Measurements from ENCODE around the gene LRG1. TPM values are rescaled to one million over a fixed set of nuclear protein-coding genes. Genes with fewer than 3 reads are reported as not detected.
A peak's percentile ranks its signal among the peaks of the same experiment; 100 is the strongest.
"Not testable (repeated sequence)": the region's sequence is repeated elsewhere in the genome, so short reads cannot be mapped to it uniquely, and the experiment has no call there.

LRG1 gene
- polyA plus RNA-seq, 4 donors: 0.68 to 1.5 (median 1.2) TPM

DNA sequence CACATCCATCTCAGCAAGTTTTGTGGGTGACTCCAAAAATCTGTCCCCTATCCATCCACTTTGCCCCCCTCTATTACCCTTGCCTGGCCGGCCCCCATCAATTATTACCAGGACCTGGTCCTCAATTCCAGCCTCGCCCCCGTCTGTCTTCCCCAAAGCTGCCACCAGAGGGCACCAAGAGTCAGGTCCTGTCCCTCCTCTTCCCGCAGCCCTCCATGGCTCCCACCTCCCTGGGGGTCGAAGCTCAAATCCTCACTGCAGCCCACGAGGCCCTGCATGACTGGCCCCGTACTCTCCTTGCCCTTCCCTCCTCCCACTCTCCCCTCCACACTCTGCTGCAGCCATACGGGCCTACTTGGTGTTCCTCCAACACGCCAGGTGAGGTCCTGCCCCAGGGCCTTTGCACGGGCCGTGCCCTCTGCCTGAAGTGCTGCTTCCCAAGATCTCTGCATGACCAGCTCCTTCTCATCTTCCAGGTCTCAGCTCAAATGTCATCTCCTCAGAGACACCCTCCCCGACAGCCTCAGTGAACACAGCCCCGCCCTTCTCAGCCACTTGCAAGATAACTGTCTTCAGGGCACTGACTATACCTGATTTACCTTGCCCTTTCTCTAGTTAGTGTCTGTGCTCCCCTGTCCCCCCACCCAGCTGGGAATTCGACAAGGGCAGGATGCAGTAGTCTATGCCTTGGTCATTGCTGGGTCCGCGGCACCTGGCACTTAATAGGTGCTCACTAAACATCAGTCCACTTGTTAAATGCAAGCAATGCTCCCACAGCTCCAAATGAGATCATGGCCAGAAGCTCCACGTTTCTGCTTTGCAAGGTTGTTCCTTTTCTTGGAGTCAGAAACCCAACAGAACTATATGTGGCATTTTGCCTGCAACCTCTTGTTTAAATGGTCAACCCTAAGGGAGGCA, 36.4 kb upstream of the LRG1 start:
- peak in 1 of 4 donors; percentile 28 for DNase-seq (ENCODE audit: low read depth in 4 of 4, low spot score in 2 of 4)

GRCh38 chr19:4575267-4576015, 35.6 kb upstream of the LRG1 start:
- DNase-seq (ENCODE audit: low read depth in 4 of 4, low spot score in 2 of 4): peak in 1 of 4 donors; percentile 46

DNA sequence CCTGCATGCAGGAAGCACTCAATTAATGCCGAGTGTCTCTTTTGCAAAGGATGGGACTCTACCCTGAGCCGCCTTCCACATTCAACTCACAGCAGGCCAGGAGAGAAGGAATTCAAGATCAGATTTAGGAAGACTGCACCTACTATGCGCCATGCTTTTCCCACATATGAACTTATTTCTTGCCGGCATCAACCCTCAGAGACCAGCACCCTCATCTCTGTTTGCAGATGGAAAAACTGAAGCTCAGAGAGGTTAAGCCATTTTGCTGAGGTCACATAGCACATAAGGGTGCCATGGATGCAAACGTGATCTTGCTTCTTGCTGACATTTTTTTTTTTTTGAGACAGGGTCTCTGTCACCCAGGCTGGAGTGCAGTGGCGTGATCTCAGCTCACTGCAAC, 33.8 kb upstream of the LRG1 start:
- no peak for DNase-seq (ENCODE audit: low read depth in 4 of 4, low spot score in 2 of 4)

- DNase-seq (ENCODE audit: low read depth in 4 of 4, low spot score in 2 of 4): no peak
Observed at GRCh38 chr19:4571305-4571917, 31.6 kb upstream of the LRG1 start.

DNA sequence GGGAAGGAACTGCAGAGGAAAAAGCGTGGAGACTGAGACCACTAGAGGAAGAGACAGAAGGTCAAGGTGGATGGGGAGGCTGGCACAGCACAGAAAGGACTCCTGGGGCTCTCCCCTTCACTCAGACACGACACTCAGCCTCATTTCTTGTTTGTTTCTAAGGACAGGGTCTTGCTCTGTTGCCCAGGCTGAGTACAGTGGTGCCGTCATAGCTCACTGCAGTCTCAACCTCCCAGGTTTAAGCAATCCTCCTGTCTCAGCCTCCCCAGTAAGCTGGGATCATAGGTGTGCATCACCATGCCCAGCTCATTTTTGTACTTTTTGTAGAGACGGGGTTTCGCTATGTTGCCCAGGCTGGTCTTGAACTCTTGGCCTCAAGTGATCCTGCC, 31.1 kb upstream of the LRG1 start:
- DNase-seq (ENCODE audit: low read depth in 4 of 4, low spot score in 2 of 4): no peak

DNA sequence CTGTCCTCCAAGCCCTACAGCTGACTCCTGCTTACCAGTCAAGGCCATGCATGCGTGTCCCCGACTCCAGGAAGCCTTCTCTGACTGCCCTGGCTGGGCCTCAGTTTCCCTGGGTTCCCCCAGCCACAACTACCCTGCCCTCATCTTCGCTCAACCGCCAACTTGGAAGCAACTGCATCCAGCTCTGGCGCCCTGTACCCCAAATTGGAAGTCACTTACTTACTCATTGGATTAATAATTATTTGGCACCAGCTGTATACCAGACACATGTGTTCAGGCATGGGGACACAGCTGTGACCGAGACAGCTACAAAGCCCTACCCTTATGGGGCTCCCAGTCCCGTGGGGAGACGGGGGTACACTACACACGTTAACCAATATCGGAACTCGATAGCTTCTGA, 30.6 kb upstream of the LRG1 start:
- no peak for DNase-seq (ENCODE audit: low read depth in 4 of 4, low spot score in 2 of 4)

- DNase-seq (ENCODE audit: low read depth in 4 of 4, low spot score in 2 of 4): no peak
Observed at GRCh38 chr19:4568886-4569285, 29.1 kb upstream of the LRG1 start.

GRCh38 chr19:4567584-4568071, 27.8 kb upstream of the LRG1 start:
- no peak for DNase-seq (ENCODE audit: low read depth in 4 of 4, low spot score in 2 of 4)

GRCh38 chr19:4566402-4567051, 26.7 kb upstream of the LRG1 start:
- DNase-seq (ENCODE audit: low read depth in 4 of 4, low spot score in 2 of 4): no peak

GRCh38 chr19:4563562-4563961, 23.7 kb upstream of the LRG1 start:
- not testable (repeated sequence) for DNase-seq (ENCODE audit: low read depth in 4 of 4, low spot score in 2 of 4)

- DNase-seq (ENCODE audit: low read depth in 4 of 4, low spot score in 2 of 4): not testable (repeated sequence)
Observed at GRCh38 chr19:4562085-4562484, 22.2 kb upstream of the LRG1 start.

DNA sequence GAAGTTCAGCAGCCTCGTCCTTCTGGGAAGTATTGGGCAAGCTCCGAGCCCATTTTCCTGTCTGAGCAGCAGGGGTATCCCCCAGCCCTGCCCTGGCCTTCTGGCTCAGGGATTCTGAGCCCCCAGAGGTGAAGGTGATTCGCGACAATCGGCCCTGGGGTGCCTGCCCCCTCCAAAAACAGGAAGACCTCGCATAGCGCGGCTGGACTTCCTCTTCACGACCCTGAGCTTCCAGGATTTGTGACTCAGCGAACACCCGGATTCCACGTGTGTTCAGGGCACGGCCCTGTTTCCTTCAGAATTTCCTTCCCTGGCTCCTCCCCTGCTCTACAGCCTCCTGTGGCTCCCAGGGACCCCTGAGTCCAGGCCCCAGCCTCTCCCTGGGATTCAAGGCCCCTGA, 19.7 kb upstream of the LRG1 start, which contains the start of gene SEMA6B:
TSS of gene SEMA6B (minus strand) at position 116 of the 400 bp plus-strand sequence. CDS start 1,227 bp downstream, outside the sequence.
- DNase-seq (ENCODE audit: low read depth in 4 of 4, low spot score in 2 of 4): no peak

GRCh38 chr19:4557971-4558941, 18.4 kb upstream of the LRG1 start:
- DNase-seq (ENCODE audit: low read depth in 4 of 4, low spot score in 2 of 4): no peak

DNA sequence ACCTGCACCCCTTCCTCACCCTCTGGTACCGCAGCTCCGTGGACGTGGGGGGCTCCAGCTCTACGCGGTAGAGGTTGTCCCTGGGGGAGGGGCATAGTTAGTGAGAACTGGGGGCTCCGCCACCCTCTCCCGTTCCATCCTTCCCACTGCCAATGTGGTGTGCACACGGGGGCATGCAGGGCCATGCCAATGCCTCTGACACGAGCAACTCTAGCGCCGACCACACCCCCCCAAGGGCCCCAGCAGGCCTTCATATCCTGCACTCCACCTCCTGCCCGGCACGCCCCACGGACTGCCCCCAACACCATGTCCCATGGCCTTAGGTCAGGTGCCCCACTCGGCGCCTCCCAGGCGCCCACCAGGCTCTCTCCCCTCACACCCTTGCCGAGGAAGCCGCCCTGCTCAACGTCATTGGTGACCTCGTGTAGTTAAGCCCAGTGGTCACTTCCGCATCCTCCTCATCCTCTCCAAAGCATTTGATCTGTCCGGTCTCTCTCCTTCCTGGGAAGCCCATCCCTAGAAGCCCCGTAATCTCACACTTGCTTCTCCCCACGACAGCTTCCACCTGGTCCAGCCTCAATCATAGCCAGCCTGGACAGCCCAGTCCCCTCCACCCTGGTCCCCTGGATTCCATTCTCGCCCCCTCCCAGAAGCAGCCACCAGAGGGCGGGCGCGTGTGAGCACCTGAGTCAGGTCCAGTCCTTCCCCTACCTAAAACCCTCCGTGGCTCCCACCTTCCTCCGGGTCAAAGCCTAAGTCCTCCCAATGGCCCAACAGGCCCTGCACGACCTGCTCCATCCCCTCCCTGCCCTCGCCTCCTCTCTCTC, 17.5 kb upstream of the LRG1 start:
- DNase-seq (ENCODE audit: low read depth in 4 of 4, low spot score in 2 of 4): no peak

- no peak for DNase-seq (ENCODE audit: low read depth in 4 of 4, low spot score in 2 of 4)
Observed at GRCh38 chr19:4556597-4557127, 16.8 kb upstream of the LRG1 start.

DNA sequence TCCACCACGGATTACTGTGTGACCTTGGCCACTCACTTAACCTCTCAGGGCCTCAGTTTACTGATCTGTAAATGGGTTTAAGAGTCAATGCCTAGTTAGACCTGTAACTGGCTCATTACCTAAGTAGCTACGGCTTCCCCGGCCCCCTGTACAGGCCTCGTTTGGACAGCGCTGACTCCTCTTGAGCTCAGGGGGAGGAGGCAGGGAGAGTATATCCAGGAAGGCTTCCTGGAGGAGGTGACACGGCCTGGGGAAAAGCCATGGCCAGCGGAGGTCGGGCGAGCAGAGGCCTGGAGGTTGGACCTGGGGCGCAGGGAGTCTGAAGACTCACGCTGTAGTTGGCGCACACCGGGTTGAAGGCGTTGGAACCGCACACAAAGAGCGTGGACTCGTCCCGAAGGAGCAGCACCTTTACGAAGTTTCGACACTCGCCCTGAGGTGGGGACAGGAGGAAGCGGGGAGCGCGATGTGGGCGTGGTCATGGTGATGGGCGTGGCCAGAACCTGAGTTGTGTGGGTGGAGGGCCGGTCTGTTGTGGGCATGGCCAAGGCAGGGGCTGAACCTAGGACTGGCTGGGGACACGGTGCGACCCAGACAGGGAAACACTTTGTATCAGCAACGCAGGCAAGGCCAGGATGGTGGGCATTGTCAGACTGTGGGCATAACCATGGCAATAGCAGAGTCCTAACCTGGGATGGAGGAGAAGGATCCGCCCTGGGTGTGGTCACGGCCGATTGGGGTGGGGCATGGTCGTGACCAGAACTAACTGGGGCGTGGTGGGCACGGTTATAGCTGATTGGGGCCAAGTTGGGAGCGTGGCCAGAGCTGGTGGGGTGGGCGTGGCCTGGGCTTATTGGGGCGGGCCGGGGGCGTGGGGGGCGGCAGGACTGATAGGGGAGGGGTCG, 16.1 kb upstream of the LRG1 start:
- no peak for DNase-seq (ENCODE audit: low read depth in 4 of 4, low spot score in 2 of 4)

- DNase-seq (ENCODE audit: low read depth in 4 of 4, low spot score in 2 of 4): no peak
Observed at GRCh38 chr19:4554717-4555116, 14.9 kb upstream of the LRG1 start.

Measured in left renal cortex interstitium (tissue), 4 donors.